Brain microvascular endothelial cell (primary cell): ENCODE results near the gene DHX30.

ENCODE experiments used
- DNase-seq: peaks from one replicate; pipeline ENCODE4 v3.0.0-alpha.2; 2020
- H3K27ac ChIP-seq: fragments of 250-450 bp; sonication (Bioruptor Pico); 2 replicates; pipeline ENCODE4 v1.5.1; 2020; ENCODE audit warnings: mild to moderate bottlenecking, moderate library complexity
- H3K27me3 ChIP-seq: fragments of 250-450 bp; sonication (Bioruptor Pico); replicated peaks from 2 replicates; pipeline ENCODE4 v1.5.1; 2020; ENCODE audit warnings: mild to moderate bottlenecking
- H3K36me3 ChIP-seq: fragments of 250-450 bp; sonication (Bioruptor Pico); replicated peaks from 2 replicates; pipeline ENCODE4 v1.5.1; 2020; ENCODE audit warnings: mild to moderate bottlenecking
- H3K4me3 ChIP-seq: 2 replicates; pipeline ENCODE4 v1.5.1; 2011; ENCODE audit warnings: low read depth, mild to moderate bottlenecking, control low read depth, low read length, moderate library complexity
- in situ Hi-C: cut with HindIII; loops from 2 replicates; pipeline ENCODE4 v1.10.0; 2017; ENCODE audit warnings: low sequenced_read_pairs, low pct_ligation_motif_present
- TF ChIP-seq, protein P1 (sequence below): IDR thresholded peaks from 2 replicates; pipeline ENCODE4 v1.5.1; 2011; ENCODE audit warnings: low read depth, mild to moderate bottlenecking, moderate library complexity, low read length, control low read depth, inconsistent platforms; ENCODE audit errors: missing control alignments

Gene DHX30

DNA sequence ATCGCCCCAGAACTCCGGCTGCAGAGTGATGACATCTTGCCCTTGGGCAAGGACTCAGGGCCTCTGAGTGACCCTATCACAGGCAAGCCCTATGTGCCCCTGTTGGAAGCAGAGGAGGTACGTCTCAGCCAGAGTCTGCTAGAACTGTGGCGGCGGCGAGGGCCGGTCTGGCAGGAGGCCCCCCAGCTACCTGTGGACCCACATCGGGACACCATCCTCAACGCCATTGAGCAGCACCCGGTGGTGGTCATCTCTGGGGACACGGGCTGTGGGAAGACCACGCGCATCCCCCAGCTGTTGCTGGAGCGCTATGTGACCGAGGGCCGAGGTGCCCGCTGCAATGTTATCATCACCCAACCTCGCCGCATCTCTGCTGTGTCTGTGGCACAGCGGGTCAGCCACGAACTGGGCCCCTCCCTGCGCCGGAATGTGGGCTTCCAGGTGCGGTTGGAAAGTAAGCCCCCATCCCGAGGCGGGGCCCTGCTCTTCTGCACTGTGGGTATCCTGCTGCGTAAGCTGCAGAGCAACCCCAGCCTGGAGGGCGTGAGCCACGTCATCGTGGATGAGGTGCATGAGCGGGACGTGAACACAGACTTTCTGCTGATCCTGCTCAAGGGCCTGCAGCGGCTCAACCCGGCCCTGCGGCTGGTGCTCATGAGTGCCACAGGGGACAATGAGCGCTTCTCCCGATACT, 43.4 kb downstream of the DHX30 start:
- Histone ChIP-seq H3K27me3 (no peaks in the 10 kb centered on the region), H3K36me3 (peaks cover 83% of the 10 kb centered on the region), H3K4me3 (no peak overlapping the region), H3K27ac (no peak overlapping the region)
- in situ Hi-C loops = no loop called here
- TF ChIP-seq, protein P1, sequence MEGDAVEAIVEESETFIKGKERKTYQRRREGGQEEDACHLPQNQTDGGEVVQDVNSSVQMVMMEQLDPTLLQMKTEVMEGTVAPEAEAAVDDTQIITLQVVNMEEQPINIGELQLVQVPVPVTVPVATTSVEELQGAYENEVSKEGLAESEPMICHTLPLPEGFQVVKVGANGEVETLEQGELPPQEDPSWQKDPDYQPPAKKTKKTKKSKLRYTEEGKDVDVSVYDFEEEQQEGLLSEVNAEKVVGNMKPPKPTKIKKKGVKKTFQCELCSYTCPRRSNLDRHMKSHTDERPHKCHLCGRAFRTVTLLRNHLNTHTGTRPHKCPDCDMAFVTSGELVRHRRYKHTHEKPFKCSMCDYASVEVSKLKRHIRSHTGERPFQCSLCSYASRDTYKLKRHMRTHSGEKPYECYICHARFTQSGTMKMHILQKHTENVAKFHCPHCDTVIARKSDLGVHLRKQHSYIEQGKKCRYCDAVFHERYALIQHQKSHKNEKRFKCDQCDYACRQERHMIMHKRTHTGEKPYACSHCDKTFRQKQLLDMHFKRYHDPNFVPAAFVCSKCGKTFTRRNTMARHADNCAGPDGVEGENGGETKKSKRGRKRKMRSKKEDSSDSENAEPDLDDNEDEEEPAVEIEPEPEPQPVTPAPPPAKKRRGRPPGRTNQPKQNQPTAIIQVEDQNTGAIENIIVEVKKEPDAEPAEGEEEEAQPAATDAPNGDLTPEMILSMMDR = no peak
- DNase-seq = no peak

DNA sequence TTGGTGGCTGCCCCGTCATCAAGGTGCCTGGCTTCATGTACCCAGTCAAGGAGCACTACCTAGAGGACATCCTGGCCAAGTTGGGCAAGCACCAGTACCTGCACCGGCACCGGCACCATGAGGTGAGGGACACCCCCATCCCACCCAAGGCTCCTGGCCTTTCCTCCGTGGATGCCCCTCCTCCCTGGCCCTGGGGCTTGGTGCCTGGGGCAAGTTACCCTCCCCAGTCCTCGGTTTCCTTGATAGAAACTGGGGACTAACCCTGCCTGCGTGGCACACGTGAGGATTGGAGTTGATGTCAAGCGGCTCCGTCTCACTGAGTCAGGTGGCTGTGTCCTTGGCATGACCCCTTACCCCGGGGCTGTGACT, 43.9 kb downstream of the DHX30 start:
- in situ Hi-C loops = no loop called here
- DNase-seq = no peak
- Histone ChIP-seq H3K36me3 (peaks cover 83% of the 10 kb centered on the region), H3K4me3 (no peak overlapping the region), H3K27me3 (no peaks in the 10 kb centered on the region), H3K27ac (no peak overlapping the region)
- TF ChIP-seq, protein P1 = no peak

DNA sequence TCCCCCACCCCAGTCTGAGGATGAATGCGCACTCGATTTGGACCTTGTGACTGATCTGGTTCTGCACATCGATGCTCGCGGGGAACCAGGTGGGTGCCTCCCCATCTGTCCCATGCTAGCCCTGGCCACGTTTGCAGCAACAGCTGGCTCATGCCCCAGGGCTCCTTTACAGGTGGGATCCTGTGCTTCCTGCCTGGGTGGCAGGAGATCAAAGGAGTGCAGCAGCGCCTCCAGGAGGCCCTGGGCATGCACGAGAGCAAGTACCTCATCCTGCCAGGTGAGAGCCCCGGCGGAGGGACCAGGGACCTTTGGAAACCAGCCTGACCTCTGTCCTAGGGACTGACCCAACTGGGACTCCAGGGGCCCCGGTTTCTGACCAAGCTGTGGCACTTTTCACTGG, 44.3 kb downstream of the DHX30 start:
- no peak overlapping the region for H3K27ac ChIP-seq
- peaks cover 84% of the 10 kb centered on the region for H3K36me3 ChIP-seq
- TF ChIP-seq, protein P1 = no peak
- H3K27me3 ChIP-seq = no peaks in the 10 kb centered on the region
- no peak overlapping the region for H3K4me3 ChIP-seq
- in situ Hi-C loops = no loop called here
- no peak for DNase-seq

DNA sequence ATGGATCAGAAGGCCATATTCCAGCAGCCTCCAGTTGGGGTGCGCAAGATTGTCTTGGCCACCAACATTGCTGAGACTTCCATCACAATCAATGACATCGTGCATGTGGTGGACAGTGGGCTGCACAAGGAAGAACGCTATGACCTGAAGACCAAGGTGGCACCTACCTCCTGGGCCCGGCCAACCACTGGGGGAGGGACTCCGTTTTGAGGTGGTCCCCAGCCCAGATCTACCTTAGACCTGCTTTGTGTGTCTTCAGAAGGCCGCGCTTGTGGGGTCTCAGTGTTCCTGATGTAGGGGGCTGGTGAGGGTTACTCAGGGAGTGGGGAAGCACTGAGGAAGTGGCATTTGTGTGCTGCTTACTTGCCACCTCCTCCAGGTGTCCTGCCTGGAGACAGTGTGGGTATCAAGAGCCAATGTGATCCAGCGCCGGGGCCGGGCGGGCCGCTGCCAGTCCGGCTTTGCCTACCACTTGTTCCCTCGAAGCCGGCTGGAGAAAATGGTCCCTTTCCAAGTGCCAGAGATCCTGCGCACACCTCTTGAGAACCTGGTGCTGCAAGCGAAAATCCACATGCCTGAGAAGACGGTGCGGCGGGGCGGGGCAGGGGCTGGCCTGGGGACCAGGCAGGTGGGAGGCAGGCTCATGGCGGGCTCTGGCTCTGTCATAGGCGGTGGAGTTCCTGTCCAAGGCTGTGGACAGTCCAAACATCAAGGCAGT, 45.0 kb downstream of the DHX30 start:
- Histone ChIP-seq H3K27ac (no peak overlapping the region), H3K4me3 (no peak overlapping the region), H3K27me3 (no peaks in the 10 kb centered on the region), H3K36me3 (peaks cover 87% of the 10 kb centered on the region)
- in situ Hi-C loops = no loop called here
- TF ChIP-seq, protein P1 = no peak
- DNase-seq = no peak

DNA sequence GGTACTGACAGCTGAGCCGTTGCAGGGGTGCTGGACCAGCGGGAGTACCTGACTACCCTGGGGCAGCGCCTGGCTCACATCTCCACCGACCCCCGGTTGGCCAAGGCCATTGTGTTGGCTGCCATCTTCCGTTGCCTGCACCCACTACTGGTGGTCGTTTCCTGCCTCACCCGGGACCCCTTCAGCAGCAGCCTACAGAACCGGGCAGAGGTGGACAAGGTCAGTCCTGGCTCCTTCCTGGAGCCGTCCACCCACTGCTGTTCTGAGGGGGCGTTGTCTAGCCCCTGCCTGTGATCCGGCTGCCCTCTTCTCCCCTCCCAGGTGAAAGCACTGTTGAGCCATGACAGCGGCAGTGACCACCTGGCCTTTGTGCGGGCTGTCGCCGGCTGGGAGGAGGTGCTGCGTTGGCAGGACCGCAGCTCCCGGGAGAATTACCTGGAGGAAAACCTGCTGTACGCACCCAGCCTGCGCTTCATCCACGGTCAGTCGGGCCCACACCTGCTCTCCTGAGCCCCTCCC, 45.7 kb downstream of the DHX30 start:
- H3K27ac ChIP-seq = no peak overlapping the region
- TF ChIP-seq, protein P1 = no peak
- in situ Hi-C loops = no loop called here
- peaks cover 85% of the 10 kb centered on the region for H3K36me3 ChIP-seq
- DNase-seq = no peak
- no peaks in the 10 kb centered on the region for H3K27me3 ChIP-seq
- no peak overlapping the region for H3K4me3 ChIP-seq
